ENCODE data around the gene SSC4D.

DNA sequence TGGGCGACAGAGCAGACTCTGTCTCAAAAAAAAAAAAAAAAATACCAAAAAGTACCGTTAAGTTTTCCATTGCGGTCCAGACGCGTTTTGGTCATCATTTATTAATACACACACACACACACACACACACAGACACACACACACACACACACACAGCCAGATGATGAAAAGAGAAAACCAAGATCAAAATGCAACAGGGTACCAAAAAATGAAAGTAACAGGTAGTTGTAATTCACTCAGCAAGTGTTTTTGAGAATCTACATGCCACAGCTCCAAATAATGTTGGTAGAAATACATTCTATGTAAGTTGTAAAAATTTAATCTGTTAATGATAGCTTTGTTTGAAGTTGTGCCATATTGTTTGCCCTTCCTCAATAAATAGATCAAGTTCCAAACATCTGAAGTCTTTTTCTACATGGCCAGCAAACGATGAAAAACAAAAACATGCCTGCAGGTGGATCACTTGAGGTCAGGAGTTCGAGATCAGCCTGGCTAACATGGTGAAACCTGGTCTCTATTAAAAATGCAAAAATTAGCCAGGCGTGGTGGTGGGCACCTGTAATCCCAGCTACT is 60.1 kb downstream of the SSC4D start:
- TF ChIP-seq, protein P1, sequence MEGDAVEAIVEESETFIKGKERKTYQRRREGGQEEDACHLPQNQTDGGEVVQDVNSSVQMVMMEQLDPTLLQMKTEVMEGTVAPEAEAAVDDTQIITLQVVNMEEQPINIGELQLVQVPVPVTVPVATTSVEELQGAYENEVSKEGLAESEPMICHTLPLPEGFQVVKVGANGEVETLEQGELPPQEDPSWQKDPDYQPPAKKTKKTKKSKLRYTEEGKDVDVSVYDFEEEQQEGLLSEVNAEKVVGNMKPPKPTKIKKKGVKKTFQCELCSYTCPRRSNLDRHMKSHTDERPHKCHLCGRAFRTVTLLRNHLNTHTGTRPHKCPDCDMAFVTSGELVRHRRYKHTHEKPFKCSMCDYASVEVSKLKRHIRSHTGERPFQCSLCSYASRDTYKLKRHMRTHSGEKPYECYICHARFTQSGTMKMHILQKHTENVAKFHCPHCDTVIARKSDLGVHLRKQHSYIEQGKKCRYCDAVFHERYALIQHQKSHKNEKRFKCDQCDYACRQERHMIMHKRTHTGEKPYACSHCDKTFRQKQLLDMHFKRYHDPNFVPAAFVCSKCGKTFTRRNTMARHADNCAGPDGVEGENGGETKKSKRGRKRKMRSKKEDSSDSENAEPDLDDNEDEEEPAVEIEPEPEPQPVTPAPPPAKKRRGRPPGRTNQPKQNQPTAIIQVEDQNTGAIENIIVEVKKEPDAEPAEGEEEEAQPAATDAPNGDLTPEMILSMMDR (IDR thresholded peaks at IDR 0.05), result no peak
- TF ChIP-seq POLR2AphosphoS5 (IDR thresholded peaks at IDR 0.05), result no peak
